Activated CD4-positive, alpha-beta memory T cell treated with anti-CD3 and anti-CD28 coated beads, Interleukin-2, amount 10 ng/mL, durations not matched to agents 7 days and 5 days (primary cell): ENCODE measurements around the gene PRIM2. TPM values are rescaled to one million over a fixed set of nuclear protein-coding genes. Genes with fewer than 3 reads are reported as not detected.
"Not testable (repeated sequence)": the region's sequence is repeated elsewhere in the genome, so short reads cannot be mapped to it uniquely, and the experiment has no call there.

ENCODE experiments used
- CTCF ChIA-PET: fragments of 350-600 bp; sonication (Branson Sonifier 250); formaldehyde crosslinking; loops from one replicate; lab custom pipeline; 2021; ENCODE audit warnings: antibody characterized with exemption, inconsistent platforms; lab: Charles Lee
- POLR2A ChIA-PET: fragments of 350-600 bp; sonication (Branson Sonifier 250); formaldehyde crosslinking; loops from one replicate; lab custom pipeline; 2021; ENCODE audit warnings: antibody characterized with exemption; lab: Charles Lee
- DNase-seq: peaks from one replicate; pipeline ENCODE4 v3.0.0-alpha.2; 2020
- H3K27ac Mint-ChIP-seq: one replicate; pipeline ENCODE4 v1.8.0; 2021; ENCODE audit warnings: mild to moderate bottlenecking, mixed read lengths
- H3K27me3 Mint-ChIP-seq: one replicate; pipeline ENCODE4 v1.8.0; 2021; ENCODE audit warnings: mixed read lengths
- H3K36me3 Mint-ChIP-seq: one replicate; pipeline ENCODE4 v1.8.0; 2021; ENCODE audit warnings: low read depth, mixed read lengths
- H3K4me1 Mint-ChIP-seq: one replicate; pipeline ENCODE4 v1.8.0; 2021; ENCODE audit warnings: mixed read lengths
- H3K4me3 Mint-ChIP-seq: one replicate; pipeline ENCODE4 v1.8.0; 2021; ENCODE audit warnings: mild to moderate bottlenecking, mixed read lengths
- H3K9me3 Mint-ChIP-seq: one replicate; pipeline ENCODE4 v1.8.0; 2021; ENCODE audit warnings: mixed read lengths
- total RNA-seq, 2 experiments: library from RNA; stranded (reverse); gene quantifications; one replicate each; pipeline ENCODE4 v1.2.3, GENCODE V29; 2021

Gene PRIM2
- total RNA-seq, 2 experiments from 2014 or later: 32.3 to 34.0 TPM

- Mint-ChIP-seq H3K27me3 (peaks cover 3% of the 10 kb centered on the region), H3K4me1 (no peaks in the 10 kb centered on the region), H3K36me3 (no peaks in the 10 kb centered on the region), H3K9me3 (no peaks in the 10 kb centered on the region), H3K4me3 (no peak overlapping the region), H3K27ac (no peak overlapping the region)
- ChIA-PET CTCF (no interaction called here), POLR2A (no interaction called here)
- DNase-seq: no peak
Observed at GRCh38 chr6:57298741-57299140, 18.7 kb upstream of the PRIM2 start.

GRCh38 chr6:57301757-57302156, 15.7 kb upstream of the PRIM2 start:
- no peaks in the 10 kb centered on the region for H3K9me3 Mint-ChIP-seq
- no peak overlapping the region for H3K4me3 Mint-ChIP-seq
- no peaks in the 10 kb centered on the region for H3K4me1 Mint-ChIP-seq
- no peaks in the 10 kb centered on the region for H3K36me3 Mint-ChIP-seq
- H3K27me3 Mint-ChIP-seq: peaks cover 12% of the 10 kb centered on the region
- H3K27ac Mint-ChIP-seq: no peak overlapping the region
- no peak for DNase-seq
- ChIA-PET CTCF (no interaction called here), POLR2A (no interaction called here)

- POLR2A ChIA-PET: no interaction called here
- DNase-seq: no peak
- Mint-ChIP-seq H3K36me3 (no peaks in the 10 kb centered on the region), H3K9me3 (no peaks in the 10 kb centered on the region), H3K4me3 (no peak overlapping the region), H3K27me3 (peaks cover 12% of the 10 kb centered on the region), H3K27ac (no peak overlapping the region), H3K4me1 (no peaks in the 10 kb centered on the region)
- CTCF ChIA-PET: no interaction called here
Observed at GRCh38 chr6:57302477-57302876, 15.0 kb upstream of the PRIM2 start.

GRCh38 chr6:57303931-57304681, 13.3 kb upstream of the PRIM2 start:
- Mint-ChIP-seq H3K27ac (no peak overlapping the region), H3K4me3 (no peak overlapping the region), H3K27me3 (peaks cover 13% of the 10 kb centered on the region), H3K9me3 (no peaks in the 10 kb centered on the region), H3K36me3 (no peaks in the 10 kb centered on the region), H3K4me1 (no peaks in the 10 kb centered on the region)
- POLR2A ChIA-PET: no interaction called here
- DNase-seq: no peak
- CTCF ChIA-PET: interaction anchor here (1.1 kb wide), 1 partner anchor 10 kb away, joined by 3 read pairs; no protein-coding TSS in a partner anchor

- Mint-ChIP-seq H3K27ac (no peak overlapping the region), H3K9me3 (no peaks in the 10 kb centered on the region), H3K27me3 (peaks cover 13% of the 10 kb centered on the region), H3K4me3 (no peak overlapping the region), H3K36me3 (no peaks in the 10 kb centered on the region), H3K4me1 (no peaks in the 10 kb centered on the region)
- no peak for DNase-seq
- POLR2A ChIA-PET: no interaction called here
- CTCF ChIA-PET: interaction anchor here (1.1 kb wide), 1 partner anchor 9 kb away, joined by 3 read pairs; no protein-coding TSS in a partner anchor
Observed at GRCh38 chr6:57305107-57305506, 12.3 kb upstream of the PRIM2 start.

GRCh38 chr6:57305761-57306160, 11.7 kb upstream of the PRIM2 start:
- Mint-ChIP-seq H3K27ac (no peak overlapping the region), H3K4me1 (no peaks in the 10 kb centered on the region), H3K4me3 (no peak overlapping the region), H3K9me3 (no peaks in the 10 kb centered on the region), H3K27me3 (peaks cover 13% of the 10 kb centered on the region), H3K36me3 (no peaks in the 10 kb centered on the region)
- POLR2A ChIA-PET: no interaction called here
- no peak for DNase-seq
- CTCF ChIA-PET: no interaction called here

GRCh38 chr6:57306273-57306672, 11.2 kb upstream of the PRIM2 start:
- no peaks in the 10 kb centered on the region for H3K9me3 Mint-ChIP-seq
- ChIA-PET POLR2A (no interaction called here), CTCF (no interaction called here)
- no peaks in the 10 kb centered on the region for H3K36me3 Mint-ChIP-seq
- peaks cover 13% of the 10 kb centered on the region for H3K27me3 Mint-ChIP-seq
- H3K4me1 Mint-ChIP-seq: no peaks in the 10 kb centered on the region
- no peak overlapping the region for H3K27ac Mint-ChIP-seq
- no peak overlapping the region for H3K4me3 Mint-ChIP-seq
- DNase-seq: no peak

- H3K4me3 Mint-ChIP-seq: no peak overlapping the region
- H3K9me3 Mint-ChIP-seq: no peaks in the 10 kb centered on the region
- no peaks in the 10 kb centered on the region for H3K36me3 Mint-ChIP-seq
- ChIA-PET CTCF (no interaction called here), POLR2A (no interaction called here)
- H3K27ac Mint-ChIP-seq: no peak overlapping the region
- DNase-seq: no peak
- peaks cover 13% of the 10 kb centered on the region for H3K27me3 Mint-ChIP-seq
- no peaks in the 10 kb centered on the region for H3K4me1 Mint-ChIP-seq
Observed at GRCh38 chr6:57307850-57308249, 9.6 kb upstream of the PRIM2 start.

- H3K36me3 Mint-ChIP-seq, H3K9me3 Mint-ChIP-seq, POLR2A ChIA-PET, H3K27ac Mint-ChIP-seq, H3K4me1 Mint-ChIP-seq, DNase-seq, H3K4me3 Mint-ChIP-seq, CTCF ChIA-PET: not testable (repeated sequence)
- peaks cover 13% of the 10 kb centered on the region for H3K27me3 Mint-ChIP-seq
Observed at GRCh38 chr6:57308755-57309154, 8.7 kb upstream of the PRIM2 start.

GRCh38 chr6:57310095-57310816, 7.2 kb upstream of the PRIM2 start:
- H3K27ac Mint-ChIP-seq, H3K36me3 Mint-ChIP-seq, DNase-seq, CTCF ChIA-PET, H3K4me3 Mint-ChIP-seq, POLR2A ChIA-PET, H3K4me1 Mint-ChIP-seq, H3K9me3 Mint-ChIP-seq: not testable (repeated sequence)
- peaks cover 13% of the 10 kb centered on the region for H3K27me3 Mint-ChIP-seq

GRCh38 chr6:57310817-57311157, 6.6 kb upstream of the PRIM2 start:
- H3K4me1 Mint-ChIP-seq: no peaks in the 10 kb centered on the region
- no peaks in the 10 kb centered on the region for H3K36me3 Mint-ChIP-seq
- H3K4me3 Mint-ChIP-seq: no peak overlapping the region
- H3K27ac Mint-ChIP-seq: no peak overlapping the region
- ChIA-PET POLR2A (no interaction called here), CTCF (no interaction called here)
- peaks cover 10% of the 10 kb centered on the region for H3K27me3 Mint-ChIP-seq
- no peaks in the 10 kb centered on the region for H3K9me3 Mint-ChIP-seq
- DNase-seq: no peak

GRCh38 chr6:57311300-57312003, 6.0 kb upstream of the PRIM2 start:
- H3K9me3 Mint-ChIP-seq, H3K4me1 Mint-ChIP-seq, CTCF ChIA-PET, DNase-seq, H3K27ac Mint-ChIP-seq, H3K36me3 Mint-ChIP-seq, H3K4me3 Mint-ChIP-seq, POLR2A ChIA-PET, H3K27me3 Mint-ChIP-seq: not testable (repeated sequence)

- H3K4me3 Mint-ChIP-seq: no peak overlapping the region
- no peak for DNase-seq
- peaks cover 2% of the 10 kb centered on the region for H3K4me1 Mint-ChIP-seq
- ChIA-PET POLR2A (no interaction called here), CTCF (no interaction called here)
- peaks cover 7% of the 10 kb centered on the region for H3K27me3 Mint-ChIP-seq
- H3K27ac Mint-ChIP-seq: no peak overlapping the region
- H3K36me3 Mint-ChIP-seq: no peaks in the 10 kb centered on the region
- H3K9me3 Mint-ChIP-seq: no peaks in the 10 kb centered on the region
Observed at GRCh38 chr6:57312004-57312345, 5.5 kb upstream of the PRIM2 start.
